DMS153 (cell line): Measurements from ENCODE around the gene ANO10.
"Not testable (repeated sequence)": the region's sequence is repeated elsewhere in the genome, so short reads cannot be mapped to it uniquely, and the experiment has no call there.

Experiments used
- DNase-seq: peaks from one replicate; lab custom pipeline; 2025; lab: John Stamatoyannopoulos, UW

ANO10 gene

DNA sequence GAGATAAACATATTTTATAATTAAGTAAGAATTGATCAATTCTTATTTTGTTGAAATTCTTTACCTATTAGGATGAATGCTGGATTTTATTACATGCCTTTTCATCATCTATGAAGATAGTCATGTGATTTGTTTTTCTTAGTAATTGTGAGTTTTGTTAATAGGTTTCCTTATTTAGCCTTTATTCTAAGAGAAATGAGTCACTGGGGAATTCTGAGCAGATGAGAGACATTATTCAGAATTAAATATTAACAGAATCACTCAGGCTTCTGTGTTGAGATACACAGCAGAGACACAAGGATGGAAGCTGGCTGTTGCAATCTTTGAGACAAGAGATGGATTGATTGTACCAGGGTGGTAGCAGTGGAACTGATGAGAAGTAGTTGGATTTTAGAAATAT lies 7.4 kb upstream of the ANO10 start:
- no peak for DNase-seq

DNA sequence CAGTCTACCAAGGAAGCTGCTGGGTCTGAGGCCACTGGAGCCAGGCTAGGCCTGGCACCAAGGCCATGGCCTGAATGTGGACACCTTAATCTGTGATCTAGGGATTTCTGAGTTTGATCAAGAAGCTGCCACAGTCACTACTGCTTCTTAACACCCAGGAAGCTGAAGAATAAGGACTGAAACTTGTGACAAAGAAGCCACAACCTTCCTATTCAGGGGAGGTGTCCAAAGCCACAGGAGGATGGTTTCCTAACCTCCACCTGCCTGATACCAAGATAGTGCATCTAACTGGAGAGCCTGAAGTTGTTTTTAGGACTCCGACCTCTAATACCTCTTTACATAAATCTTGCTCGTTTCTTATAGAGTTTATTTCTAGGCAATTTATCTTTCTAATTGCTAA lies 5.5 kb upstream of the ANO10 start:
- no peak for DNase-seq

DNA sequence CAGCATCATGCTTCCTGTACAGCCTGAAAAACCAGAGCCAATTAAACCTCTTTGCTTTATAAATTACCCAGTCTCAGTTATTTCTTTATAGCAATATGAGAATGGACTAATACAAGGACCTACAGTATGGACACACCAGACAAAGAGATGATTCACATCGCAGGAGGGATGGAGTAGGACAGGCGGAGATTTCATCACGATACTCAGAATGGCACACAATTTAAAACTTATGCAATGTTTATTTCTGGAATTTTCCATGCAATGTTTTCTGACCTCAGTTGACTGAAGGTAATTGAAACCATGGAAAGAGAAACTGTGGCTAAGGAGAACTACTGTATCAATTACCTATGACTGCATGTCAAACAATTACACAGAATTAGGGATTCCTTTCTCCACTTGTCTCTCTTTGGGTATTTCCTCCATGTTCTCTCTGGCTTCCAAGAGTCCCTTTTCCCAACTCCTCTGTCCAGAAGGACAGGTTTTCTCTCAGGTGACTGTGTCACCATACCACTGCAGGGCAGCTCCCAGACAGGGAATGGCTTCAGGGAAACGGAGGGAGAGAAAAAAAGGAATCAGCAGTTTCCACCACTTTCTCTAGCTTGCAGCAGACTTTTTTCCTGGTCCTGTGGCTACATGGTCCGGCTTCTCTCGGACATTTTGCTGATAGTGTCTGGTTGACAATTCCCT lies 3.0 kb upstream of the ANO10 start:
- DNase-seq: no peak

DNA sequence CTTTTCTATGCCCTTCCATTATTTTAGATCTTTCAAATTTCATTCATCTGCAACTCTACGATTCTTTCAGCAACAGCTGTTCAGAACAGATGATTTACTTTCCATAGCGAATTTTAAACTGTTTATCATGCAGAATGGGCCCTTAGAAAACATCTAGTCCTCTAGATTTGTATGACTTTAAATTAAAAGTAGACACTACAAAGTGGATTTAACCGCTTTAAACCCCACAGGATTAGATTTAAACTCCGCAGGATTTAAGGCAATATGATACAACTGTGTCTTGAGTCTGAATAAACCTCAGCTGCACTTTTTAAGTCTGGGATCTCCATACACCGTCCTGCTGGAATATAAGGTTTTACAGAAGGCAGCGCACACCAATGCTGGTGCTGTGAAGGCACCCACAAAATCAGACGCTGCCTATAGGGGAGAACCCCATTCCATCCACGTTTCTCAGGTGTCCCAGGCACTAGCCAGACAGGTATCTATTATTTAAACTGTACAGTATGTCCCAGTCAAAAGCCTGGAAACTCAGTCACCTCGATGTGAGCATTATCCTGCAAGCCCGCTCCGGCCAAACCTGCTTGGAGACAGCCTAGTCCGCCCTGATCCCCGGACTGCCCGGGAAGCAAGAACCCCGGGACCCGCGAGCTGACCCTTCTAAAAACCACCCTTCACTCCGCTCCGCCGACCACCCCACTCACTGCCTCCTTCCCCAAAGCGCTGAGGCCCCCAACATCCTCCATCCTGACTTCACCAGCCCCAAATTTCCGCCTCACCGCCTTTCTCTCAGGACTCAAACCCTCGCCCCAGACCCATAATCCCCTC lies 768 bp downstream of the ANO10 start:
- no peak for DNase-seq

DNA sequence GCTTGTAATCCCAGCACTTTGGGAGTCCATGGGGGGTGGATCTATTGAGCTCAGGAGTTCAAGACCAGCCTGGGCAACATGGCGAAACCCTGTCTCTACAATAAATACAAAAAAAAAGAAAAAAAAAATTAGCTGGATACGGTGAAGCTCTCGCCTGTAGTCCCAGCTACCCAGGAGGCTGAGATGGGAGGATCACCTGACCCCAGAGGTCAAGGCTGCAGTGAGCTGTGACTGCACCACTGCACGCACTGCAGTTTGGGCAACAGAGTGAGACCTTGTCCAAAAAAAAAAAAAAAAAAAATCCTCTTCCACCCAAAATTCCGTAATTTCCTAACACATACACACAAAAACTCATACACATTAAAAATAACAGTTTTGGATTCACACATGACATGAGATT lies 2.2 kb downstream of the ANO10 start:
- DNase-seq: no peak

DNA sequence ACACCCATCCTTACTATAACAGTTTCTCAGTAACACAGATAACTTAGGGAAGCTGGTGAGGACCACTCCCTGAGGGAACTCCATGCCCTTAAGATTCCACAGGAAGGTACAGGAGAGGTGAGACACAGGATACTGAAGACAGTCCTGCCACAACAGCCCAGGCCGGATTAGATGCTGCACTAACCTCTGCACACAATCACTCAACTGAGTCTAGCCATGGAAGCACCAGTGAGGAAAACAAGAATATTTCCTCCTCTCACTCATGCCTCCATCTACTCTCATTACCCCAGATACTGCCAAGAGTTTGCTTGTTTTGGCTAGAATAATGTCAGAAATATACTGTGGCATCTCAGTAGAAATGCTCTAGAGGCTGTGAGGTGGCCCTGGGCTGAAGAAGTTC lies 3.7 kb downstream of the ANO10 start:
- DNase-seq: no peak

DNA sequence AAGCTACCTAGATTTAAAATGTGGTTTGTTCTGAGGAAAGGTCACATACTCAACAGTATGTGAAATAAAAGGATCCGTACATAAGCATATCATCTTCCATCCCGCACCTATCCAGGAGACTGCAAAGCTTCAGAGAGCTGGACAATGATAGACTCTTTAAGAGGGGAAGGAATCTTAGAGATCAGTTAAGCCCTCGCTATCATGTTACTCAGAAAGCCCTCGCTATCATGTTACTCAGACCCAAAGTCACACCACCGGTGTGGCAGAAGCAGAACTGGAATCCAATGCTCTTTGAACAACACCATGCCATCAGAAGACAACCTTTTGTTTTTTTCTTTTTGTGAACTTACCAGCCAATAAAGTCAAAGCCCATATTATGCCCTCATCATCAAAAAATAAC lies 5.8 kb downstream of the ANO10 start:
- no peak for DNase-seq

DNA sequence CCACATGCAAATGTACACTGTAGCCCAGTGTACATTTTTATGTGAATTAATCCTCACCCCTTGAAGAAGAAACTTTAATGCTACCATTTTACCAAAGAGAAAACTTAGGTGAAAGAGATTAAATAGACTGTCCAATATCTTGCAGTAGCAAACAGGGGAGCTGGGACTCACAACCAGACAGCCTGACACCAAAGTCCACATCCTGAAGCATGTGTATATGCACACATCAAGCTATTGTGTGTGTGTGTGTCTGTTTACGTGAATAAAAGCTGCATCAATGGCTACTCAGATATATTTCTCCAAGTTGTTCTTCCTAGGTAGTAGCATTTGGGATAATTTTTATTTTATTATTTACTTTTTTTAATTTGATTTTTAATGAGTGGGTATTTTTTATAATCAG lies 6.7 kb downstream of the ANO10 start:
- DNase-seq: no peak

DNA sequence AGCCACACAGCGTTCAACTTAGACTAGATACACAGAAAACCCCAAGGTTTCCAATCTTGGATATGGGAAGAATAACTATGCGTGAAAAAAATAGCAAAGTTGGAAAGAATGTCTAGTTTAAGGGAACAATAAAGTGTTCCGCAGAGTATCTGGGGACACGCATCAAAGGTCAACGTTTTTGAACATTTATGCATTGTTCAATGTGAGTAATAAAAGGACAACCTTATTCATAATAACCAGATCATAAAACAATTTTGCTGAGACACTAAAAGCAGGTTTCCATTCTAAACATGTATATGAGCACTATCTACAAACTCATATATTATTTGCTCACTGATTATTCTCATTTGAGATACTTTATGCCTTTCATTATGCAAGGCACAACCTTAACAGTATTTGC lies 7.8 kb downstream of the ANO10 start:
- no peak for DNase-seq

DNA sequence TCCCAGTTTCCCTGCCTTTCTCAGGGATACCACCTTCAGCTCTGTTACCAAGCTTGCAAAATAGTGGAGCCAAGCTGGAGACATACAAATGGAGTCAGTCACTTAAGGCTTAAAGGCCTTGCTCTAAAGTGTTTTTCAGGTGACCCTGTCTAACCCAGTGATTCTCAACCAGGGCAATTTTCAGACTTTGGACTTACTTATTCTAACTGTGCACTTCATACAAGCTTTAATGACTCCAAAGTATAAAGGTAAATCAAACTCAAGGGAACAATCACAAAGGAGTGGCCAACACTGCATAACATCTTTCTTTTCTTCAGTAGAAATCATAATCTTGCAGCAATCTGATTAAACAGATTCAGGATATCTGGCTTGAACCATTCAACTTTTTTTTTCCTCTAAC lies 9.4 kb downstream of the ANO10 start:
- no peak for DNase-seq

DNA sequence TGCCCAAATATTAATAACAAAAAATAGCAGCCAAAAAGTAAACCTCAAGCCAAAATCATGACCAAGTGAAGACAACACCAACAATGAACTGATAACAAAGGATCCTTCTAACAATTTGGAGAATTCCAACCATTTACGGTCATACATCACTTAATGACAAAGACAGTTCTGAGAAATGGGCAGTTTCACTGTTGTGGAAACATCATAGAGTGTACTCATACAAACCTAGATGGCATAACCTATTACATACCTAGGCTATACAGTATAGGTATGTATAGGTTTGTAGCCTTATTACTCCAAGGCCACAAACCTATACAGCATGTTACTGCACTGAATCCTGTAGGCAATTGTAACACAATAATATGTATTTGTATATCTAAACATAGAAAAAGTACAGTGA lies 12.4 kb downstream of the ANO10 start:
- no peak for DNase-seq

DNA sequence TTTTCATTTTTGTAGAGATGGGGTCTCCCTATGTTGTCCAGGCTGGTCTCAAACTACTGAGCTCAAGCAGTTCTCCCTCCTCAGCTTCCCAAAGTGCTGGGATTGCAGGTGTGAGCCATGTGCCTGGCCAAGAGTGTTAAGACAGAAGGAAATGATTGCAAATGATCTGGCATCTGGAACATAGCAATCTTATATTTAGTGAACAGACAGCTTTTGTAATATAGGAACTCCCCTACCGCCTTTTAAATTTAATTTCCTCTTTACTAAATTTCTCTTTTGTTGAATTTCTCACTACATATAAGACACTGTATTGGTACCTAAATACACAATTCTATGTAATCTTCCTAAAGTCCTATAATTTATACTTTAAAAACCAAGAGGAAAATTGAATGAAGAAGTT lies 13.1 kb downstream of the ANO10 start:
- DNase-seq: no peak

DNA sequence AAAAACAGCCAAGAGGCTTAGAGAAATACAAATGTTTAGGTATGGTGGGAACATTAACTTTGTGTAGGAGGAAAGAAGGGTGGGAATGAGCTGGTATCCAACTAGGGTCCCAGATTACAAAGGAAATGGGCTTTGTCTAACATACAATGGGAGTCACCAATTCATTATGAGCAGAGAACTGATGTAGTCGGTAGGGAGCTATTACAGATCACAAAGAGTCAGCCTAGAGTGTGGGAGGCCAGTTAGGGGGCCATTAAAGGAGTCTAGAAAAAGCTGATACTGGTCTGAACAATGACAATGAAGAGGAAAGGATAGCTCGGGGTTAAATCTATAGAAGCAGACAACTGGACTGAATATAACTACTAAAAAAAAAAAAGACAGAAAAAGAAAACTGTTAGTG lies 15.5 kb downstream of the ANO10 start:
- no peak for DNase-seq

DNA sequence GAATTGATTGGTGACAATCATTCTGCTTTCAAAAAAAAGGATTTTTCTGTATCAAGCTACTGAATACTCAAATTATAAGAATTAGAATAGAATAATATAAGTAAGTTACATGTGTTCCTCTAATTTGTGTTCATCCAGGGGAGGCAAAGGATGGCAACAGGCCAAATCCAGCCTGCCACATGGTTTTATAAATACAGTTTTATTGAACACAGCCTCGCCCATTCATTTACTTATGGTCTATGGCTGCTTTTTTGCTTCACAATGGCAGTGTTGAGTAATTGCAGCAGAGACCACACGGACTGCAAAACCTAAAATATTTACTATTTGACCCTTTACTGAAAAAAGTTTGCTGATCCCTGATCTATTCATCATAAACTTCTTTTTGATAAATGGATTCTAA lies 21.9 kb downstream of the ANO10 start:
- DNase-seq: not testable (repeated sequence)

DNA sequence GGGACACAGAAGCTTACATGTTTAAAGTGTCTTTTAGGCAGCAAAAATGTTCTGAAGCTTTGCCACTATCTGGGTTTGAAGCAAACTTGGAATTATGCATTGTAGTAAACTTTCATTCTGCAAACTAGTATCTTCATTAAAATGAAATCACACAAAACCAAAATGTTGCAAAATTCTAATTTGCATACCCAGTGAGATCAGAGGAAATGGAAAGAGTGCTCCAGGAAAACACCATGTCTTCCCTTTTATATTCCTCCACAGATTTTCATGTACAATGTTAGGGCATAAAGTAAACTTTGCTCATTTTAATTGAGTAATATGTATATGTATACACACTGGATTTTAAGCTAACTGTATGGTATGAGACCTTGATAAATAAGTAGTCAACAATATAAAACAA lies 23.9 kb downstream of the ANO10 start:
- DNase-seq: no peak

DNA sequence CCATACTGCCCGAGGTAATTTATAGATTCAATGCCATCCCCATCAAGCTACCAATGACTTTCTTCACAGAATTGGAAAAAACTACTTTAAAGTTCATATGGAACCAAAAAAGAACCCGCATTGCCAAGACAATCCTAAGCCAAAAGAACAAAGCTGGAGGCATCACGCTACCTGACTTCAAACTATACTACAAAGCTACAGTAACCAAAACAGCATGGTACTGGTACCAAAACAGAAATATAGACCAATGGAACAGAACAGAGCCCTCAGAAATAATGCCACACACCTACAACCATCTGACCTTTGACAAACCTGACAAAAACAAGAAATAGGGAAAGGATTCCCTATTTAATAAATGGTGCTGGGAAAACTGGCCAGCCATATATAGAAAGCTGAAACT lies 25.6 kb downstream of the ANO10 start:
- not testable (repeated sequence) for DNase-seq

DNA sequence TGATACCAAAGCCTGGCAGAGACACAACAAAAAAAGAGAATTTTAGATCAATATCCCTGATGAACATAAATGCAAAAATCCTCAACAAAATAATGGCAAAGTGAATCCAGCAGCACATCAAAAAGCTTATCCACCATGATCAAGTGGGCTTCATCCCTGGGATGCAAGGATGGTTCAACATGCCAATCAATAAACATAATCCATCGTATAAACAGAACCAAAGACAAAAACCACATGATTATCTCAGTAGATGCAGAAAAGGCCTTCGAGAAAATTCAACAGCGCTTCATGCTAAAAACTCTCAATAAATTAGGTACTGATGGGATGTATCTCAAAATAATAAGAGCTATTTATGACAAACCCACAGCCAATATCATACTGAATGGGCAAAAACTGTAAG lies 26.5 kb downstream of the ANO10 start:
- DNase-seq: not testable (repeated sequence)

DNA sequence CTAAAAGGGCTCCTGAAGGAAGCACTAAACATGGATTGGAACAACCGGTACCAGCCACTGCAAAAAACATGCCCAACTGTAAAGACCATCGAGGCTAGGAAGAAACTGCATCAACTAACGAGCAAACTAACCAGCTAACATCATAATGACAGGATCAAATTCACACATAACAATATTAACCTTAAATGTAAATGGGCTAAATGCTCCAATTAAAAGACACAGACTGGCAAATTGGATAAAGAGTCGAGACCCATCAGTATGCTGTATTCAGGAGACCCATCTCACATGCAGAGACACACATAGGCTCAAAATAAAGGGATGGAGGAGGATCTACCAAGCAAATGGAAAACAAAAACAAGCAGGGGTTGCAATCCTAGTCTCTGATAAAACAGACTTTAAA lies 28.2 kb downstream of the ANO10 start:
- not testable (repeated sequence) for DNase-seq

DNA sequence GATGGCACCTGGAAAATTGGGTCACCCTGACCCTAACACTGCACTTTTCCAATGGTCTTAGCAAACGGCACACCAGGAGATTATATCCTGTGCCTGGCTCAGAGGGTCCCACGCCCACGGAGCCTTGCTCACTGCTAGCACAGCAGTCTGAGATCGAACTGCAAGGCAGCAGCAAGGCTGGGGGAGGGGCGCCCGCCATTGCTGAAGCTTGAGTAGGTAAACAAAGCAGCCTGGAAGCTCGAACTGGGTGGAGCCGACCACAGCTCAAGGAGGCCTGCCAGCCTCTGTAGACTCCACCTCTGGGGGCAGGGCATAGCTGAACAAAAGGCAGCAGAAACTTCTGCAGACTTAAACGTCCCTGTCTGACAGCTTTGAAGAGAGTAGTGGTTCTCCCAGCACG lies 29.9 kb downstream of the ANO10 start:
- not testable (repeated sequence) for DNase-seq

DNA sequence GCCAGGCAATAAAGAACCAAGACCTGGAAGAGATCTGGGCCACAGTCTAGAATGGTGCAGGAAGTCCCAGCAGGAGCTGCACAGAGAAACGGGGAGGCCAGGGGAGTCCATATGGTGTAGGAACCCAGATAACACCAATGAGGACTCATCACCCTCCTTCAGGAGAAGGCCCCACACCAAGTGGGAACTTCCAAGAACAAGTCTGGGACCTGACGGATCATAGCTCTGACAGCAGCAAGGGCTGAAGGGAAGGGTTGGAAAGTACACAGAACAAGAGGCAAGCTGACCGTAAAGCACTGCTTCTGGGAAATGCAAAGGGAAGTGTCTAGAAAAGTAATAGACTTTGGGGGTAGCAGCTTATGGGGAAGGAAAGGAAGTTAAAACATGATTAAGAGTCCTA lies 34.5 kb downstream of the ANO10 start:
- no peak for DNase-seq

DNA sequence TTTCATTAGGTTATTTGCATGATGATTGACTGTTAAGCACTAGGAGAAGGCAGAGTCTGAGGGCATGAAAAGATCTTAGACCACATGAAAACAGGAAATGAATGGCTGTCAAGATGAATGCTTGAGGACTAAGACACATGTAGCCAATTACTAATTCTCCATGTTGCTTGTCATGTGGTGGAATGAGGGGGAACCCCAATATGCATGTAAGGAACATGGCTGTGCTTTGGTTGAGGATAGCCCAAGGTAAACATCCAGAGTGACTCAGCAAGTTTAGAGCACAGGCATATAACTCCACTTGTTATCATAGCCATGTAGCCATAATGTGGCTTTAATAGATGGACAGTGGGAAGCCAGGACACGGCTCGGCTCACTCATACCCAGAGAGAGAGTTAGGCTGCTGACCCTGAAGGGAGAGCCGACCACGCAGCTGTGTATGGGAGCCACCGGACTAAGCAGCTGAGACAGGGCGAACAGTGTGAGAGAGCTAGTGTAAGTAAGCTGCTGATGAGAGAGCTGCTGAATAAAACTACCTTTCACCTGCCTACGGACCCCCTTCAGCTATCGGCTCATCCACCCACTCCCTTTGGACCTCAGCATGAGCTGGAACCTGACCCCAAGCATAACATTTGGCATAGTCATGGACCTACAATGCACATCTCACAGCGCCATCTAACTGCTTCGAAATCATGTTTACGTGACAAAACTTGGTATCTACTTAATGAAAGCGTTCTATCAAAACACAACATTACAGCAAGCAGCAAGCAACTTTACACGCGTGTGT lies 37.6 kb downstream of the ANO10 start:
- DNase-seq: no peak

DNA sequence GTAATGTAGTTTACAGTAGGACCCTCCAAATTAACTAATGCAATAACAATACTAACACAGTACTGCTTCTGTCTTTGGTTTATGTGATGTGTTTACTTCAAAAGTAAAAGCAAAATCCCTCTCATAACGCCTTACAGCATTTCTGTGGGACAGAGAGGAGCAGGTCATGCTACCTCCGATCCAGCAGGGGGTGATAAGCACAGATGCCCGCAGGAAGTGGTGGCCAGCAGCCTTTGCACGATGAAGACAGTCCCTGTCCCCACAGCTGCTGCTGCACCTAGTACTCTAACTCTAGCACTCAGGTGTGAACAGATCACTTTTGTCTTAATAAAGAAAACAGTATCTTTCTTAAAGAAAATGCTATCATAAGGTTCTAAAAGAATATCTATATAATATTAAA lies 38.3 kb downstream of the ANO10 start:
- no peak for DNase-seq

DNA sequence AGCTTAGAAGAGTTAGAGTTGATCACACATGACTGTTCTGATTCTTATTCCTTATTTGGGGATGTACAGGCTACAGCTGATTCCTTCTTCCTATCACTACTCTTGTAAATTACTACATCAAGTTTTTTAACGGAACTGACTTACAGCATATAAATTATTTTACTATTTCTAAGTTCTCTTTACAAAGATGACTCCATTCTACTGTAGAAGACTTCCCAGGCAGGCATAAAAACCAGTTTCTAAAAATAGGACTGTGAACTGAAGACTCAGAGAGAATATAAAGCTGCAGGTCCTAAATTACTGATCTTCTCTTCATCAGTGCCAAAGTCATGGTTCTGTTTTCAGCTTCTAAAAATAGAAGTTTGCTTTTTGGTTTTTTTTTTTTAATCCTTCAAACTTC lies 38.9 kb downstream of the ANO10 start:
- no peak for DNase-seq
